Activated CD8-positive, alpha-beta memory T cell treated with anti-CD3 and anti-CD28 coated beads, Interleukin-2, amount 50 U/mL, for 1 hour (primary cell): ENCODE measurements around the gene MTIF2.
A peak's percentile ranks its signal among the peaks of the same experiment; 100 is the strongest.
"Not testable (repeated sequence)": the region's sequence is repeated elsewhere in the genome, so short reads cannot be mapped to it uniquely, and the experiment has no call there.

Experiments used
- DNase-seq: peaks from one replicate; pipeline ENCODE4 v3.0.0-alpha.2; 2020; ENCODE audit errors: extremely low read depth

The MTIF2 gene

GRCh38 chr2:55241582-55241981 is 27.4 kb downstream of the MTIF2 start:
- not testable (repeated sequence) for DNase-seq

- no peak for DNase-seq
These were observed 29.3 kb downstream of the MTIF2 start for GRCh38 chr2:55239656-55240222.

GRCh38 chr2:55236992-55237543 is 32.0 kb downstream of the MTIF2 start:
- DNase-seq = no peak

GRCh38 chr2:55235724-55236538 is 33.1 kb downstream of the MTIF2 start:
- no peak for DNase-seq

- no peak for DNase-seq
These were observed 35.4 kb downstream of the MTIF2 start for GRCh38 chr2:55233658-55233940.

GRCh38 chr2:55232863-55233657 is 36.0 kb downstream of the MTIF2 start:
- no peak for DNase-seq

- peak; percentile 84 for DNase-seq
These were observed 36.8 kb downstream of the MTIF2 start, which contains the start of the genes CLHC1 and RPS27A for GRCh38 chr2:55232084-55232862. Gene CLHC1 (minus strand): TSS chr2:55232293. CDS start chr2:55222411, 9,882 bp downstream. Gene RPS27A (plus strand): TSS chr2:55232688. CDS start chr2:55232825, 137 bp downstream.

- DNase-seq = no peak
These were observed 37.4 kb downstream of the MTIF2 start for GRCh38 chr2:55231546-55232083.

- DNase-seq = no peak
These were observed 38.5 kb downstream of the MTIF2 start for GRCh38 chr2:55230551-55230950.

- DNase-seq = no peak
These were observed 39.8 kb downstream of the MTIF2 start for GRCh38 chr2:55229221-55229620.

GRCh38 chr2:55228226-55228563 is 40.8 kb downstream of the MTIF2 start:
- no peak for DNase-seq

- not testable (repeated sequence) for DNase-seq
These were observed 41.4 kb downstream of the MTIF2 start for GRCh38 chr2:55227437-55228225.

- no peak for DNase-seq
These were observed 43.5 kb downstream of the MTIF2 start for GRCh38 chr2:55225481-55226020.

- DNase-seq = no peak
These were observed 44.2 kb downstream of the MTIF2 start for GRCh38 chr2:55224761-55225261.

GRCh38 chr2:55223958-55224760 is 44.9 kb downstream of the MTIF2 start:
- no peak for DNase-seq

GRCh38 chr2:55213822-55214221 is 55.2 kb downstream of the MTIF2 start:
- no peak for DNase-seq

GRCh38 chr2:55204950-55205349 is 64.1 kb downstream of the MTIF2 start:
- no peak for DNase-seq

GRCh38 chr2:55204536-55204935 is 64.5 kb downstream of the MTIF2 start:
- no peak for DNase-seq

GRCh38 chr2:55200416-55200815 is 68.6 kb downstream of the MTIF2 start:
- DNase-seq = no peak
